ENCODE results near the gene PI4KB. TPM values are rescaled to one million over a fixed set of nuclear protein-coding genes. Genes with fewer than 3 reads are reported as not detected.

Gene PI4KB
- total RNA-seq, 4 donors from 2014 or later: 68.0 to 95.9 (median 79.8) TPM

GRCh38 chr1:151318975-151319374, 8.2 kb downstream of the PI4KB start:
- 63 to 77% methylated on average over 3 of the region's 3 CpGs for WGBS, 2 donors (ENCODE audit: low coverage in 1 of 2)
- no peaks in the 10 kb centered on the region for H3K27me3 ChIP-seq
- peaks cover 0 to 9% (median 5%) of the 10 kb centered on the region in 4 donors for H3K4me1 ChIP-seq
- intact Hi-C loops (cut with DNase I; ENCODE audit: low total_unique reads): no loop called here
- no peak for DNase-seq
- no peak overlapping the region for H3K27ac ChIP-seq
- TF ChIP-seq POLR2AphosphoS5 (IDR thresholded peaks at IDR 0.05) (no peak), CTCF (IDR thresholded peaks at IDR 0.05) (no peak), EP300 (IDR thresholded peaks at IDR 0.05; ENCODE audit: low read depth) (no peak), POLR2A (IDR thresholded peaks at IDR 0.05) (no peak)
- peaks cover 0 to 31% (median 14%) of the 10 kb centered on the region in 4 donors for H3K36me3 ChIP-seq
- H3K9me3 ChIP-seq: no peaks in the 10 kb centered on the region
- no peak overlapping the region for H3K4me3 ChIP-seq
- in situ Hi-C loops (cut with MboI; ENCODE audit: low pct_ligation_motif_present in 1 of 4, low pct_unique_long_range_greater_than_20kb in 1 of 4, low sequenced_read_pairs in 3 of 4): no loop called here

GRCh38 chr1:151315565-151316235, 11.5 kb downstream of the PI4KB start:
- peaks cover 0 to 24% (median 12%) of the 10 kb centered on the region in 4 donors for H3K36me3 ChIP-seq
- in situ Hi-C loops (cut with MboI; ENCODE audit: low pct_ligation_motif_present in 1 of 4, low pct_unique_long_range_greater_than_20kb in 1 of 4, low sequenced_read_pairs in 3 of 4) (no loop called here), intact Hi-C loops (cut with DNase I; ENCODE audit: low total_unique reads) (no loop called here)
- H3K9me3 ChIP-seq: no peaks in the 10 kb centered on the region
- no peak for DNase-seq
- no peak overlapping the region for H3K27ac ChIP-seq
- peaks cover 2 to 34% (median 29%) of the 10 kb centered on the region in 4 donors for H3K4me1 ChIP-seq
- H3K4me3 ChIP-seq: no peak overlapping the region
- TF ChIP-seq POLR2AphosphoS5 (IDR thresholded peaks at IDR 0.05) (no peak), CTCF (IDR thresholded peaks at IDR 0.05) (no peak), POLR2A (IDR thresholded peaks at IDR 0.05) (no peak)
- H3K27me3 ChIP-seq: no peaks in the 10 kb centered on the region
- WGBS, 2 donors (ENCODE audit: low coverage in 1 of 2): 80 to 91% methylated on average over 4 to 17 of the region's 17 CpGs

- H3K27me3 ChIP-seq: no peaks in the 10 kb centered on the region
- in situ Hi-C loops (cut with MboI; ENCODE audit: low pct_ligation_motif_present in 1 of 4, low pct_unique_long_range_greater_than_20kb in 1 of 4, low sequenced_read_pairs in 3 of 4): no loop called here
- peak in 2 of 3 donors; percentile 39 to 43 for TF ChIP-seq POLR2AphosphoS5 (IDR thresholded peaks at IDR 0.05)
- no peak for TF ChIP-seq POLR2A (IDR thresholded peaks at IDR 0.05)
- H3K4me1 ChIP-seq: peaks cover 7 to 44% (median 36%) of the 10 kb centered on the region in 4 donors
- peaks cover 0 to 24% (median 9%) of the 10 kb centered on the region in 4 donors for H3K36me3 ChIP-seq
- H3K9me3 ChIP-seq: no peaks in the 10 kb centered on the region
- intact Hi-C loops (cut with DNase I; ENCODE audit: low total_unique reads): no loop called here
- H3K4me3 ChIP-seq: no peak overlapping the region
- peak overlapping the region; percentile 70 to 82 (median 78) for H3K27ac ChIP-seq
- peak; percentile 55 for DNase-seq
- WGBS, 2 donors (ENCODE audit: low coverage in 1 of 2): 52 to 66% methylated on average over 2 to 3 of the region's 3 CpGs
Observed at GRCh38 chr1:151314137-151314875, 12.9 kb downstream of the PI4KB start.

DNA sequence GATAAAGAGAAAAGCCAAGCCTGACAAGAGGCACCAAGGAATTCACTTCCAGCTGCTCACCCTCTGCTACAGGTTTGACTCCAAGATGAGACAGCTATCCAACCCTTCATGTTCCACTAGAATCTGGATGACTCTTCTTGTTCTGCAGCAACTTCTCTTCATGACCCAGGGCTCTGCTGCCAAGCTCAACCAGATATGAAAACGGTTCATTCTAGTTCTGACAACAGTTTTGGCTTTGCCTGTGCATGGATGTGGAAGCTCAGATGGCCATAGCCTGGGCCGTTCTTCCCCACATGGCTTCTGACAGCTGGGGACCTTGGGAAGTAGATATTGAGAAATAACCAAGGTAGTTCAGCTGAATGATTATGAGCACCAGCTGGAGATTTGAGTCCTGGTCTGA, 13.7 kb downstream of the PI4KB start:
- H3K9me3 ChIP-seq: no peaks in the 10 kb centered on the region
- intact Hi-C loops (cut with DNase I; ENCODE audit: low total_unique reads) (no loop called here), in situ Hi-C loops (cut with MboI; ENCODE audit: low pct_ligation_motif_present in 1 of 4, low pct_unique_long_range_greater_than_20kb in 1 of 4, low sequenced_read_pairs in 3 of 4) (no loop called here)
- 50% methylated on average over 2 of the region's 2 CpGs; no CpG with 5 or more reads in 1 of the 2 donors for WGBS, 2 donors (ENCODE audit: low coverage in 1 of 2)
- H3K4me1 ChIP-seq: peaks cover 7 to 48% (median 36%) of the 10 kb centered on the region in 4 donors
- TF ChIP-seq EP300 (IDR thresholded peaks at IDR 0.05; ENCODE audit: low read depth) (no peak), CTCF (IDR thresholded peaks at IDR 0.05) (no peak), POLR2A (IDR thresholded peaks at IDR 0.05) (no peak), POLR2AphosphoS5 (IDR thresholded peaks at IDR 0.05) (no peak)
- no peaks in the 10 kb centered on the region for H3K27me3 ChIP-seq
- H3K27ac ChIP-seq: peak overlapping the region; percentile 70 to 82 (median 78)
- DNase-seq: no peak
- H3K4me3 ChIP-seq: no peak overlapping the region
- H3K36me3 ChIP-seq: peaks cover 0 to 26% (median 8%) of the 10 kb centered on the region in 4 donors

Measured in transverse colon (tissue), 4 donors.